ENCODE data around the gene IQCE.

IQCE gene

GRCh38 chr7:2612445-2613097 lies 53.8 kb downstream of the IQCE start:
- TF ChIP-seq ZNF384 (IDR thresholded peaks at IDR 0.05), result no peak
- no peak for TF ChIP-seq NFRKB (IDR thresholded peaks at IDR 0.05)
- no peak for TF ChIP-seq SUZ12 (IDR thresholded peaks at IDR 0.05)
- no peak for TF ChIP-seq CTBP1 (IDR thresholded peaks at IDR 0.05; ENCODE audit: borderline replicate concordance)
- TF ChIP-seq SP1 (IDR thresholded peaks at IDR 0.05), result no peak
- TF ChIP-seq FOXM1 (IDR thresholded peaks at IDR 0.05; ENCODE audit: borderline replicate concordance), result no peak
- no peak for TF ChIP-seq BHLHE40 (IDR thresholded peaks at IDR 0.05; ENCODE audit: borderline replicate concordance)
- no peak for TF ChIP-seq HDGF (IDR thresholded peaks at IDR 0.05; ENCODE audit: borderline replicate concordance)
- no peak for TF ChIP-seq L3MBTL2 (conservative IDR thresholded peaks at IDR 0.05)
- TF ChIP-seq LEF1 (IDR thresholded peaks at IDR 0.05; ENCODE audit: borderline replicate concordance), result no peak
- no peak for TF ChIP-seq PKNOX1 (IDR thresholded peaks at IDR 0.05)
- TF ChIP-seq ELF4 (IDR thresholded peaks at IDR 0.05), result no peak
- no peak for TF ChIP-seq ARNT (IDR thresholded peaks at IDR 0.05)
- no peak for TF ChIP-seq FOXA1 (IDR thresholded peaks at IDR 0.05)
- no peak for TF ChIP-seq FOXK2 (IDR thresholded peaks at IDR 0.05)
- TF ChIP-seq TARDBP (IDR thresholded peaks at IDR 0.05), result no peak
- POLR2A ChIA-PET, result interaction anchor here (2.0 kb wide), 1 partner anchor 19 kb away, joined by 5 read pairs; the partner anchor contains the start of gene TTYH3

GRCh38 chr7:2613098-2613930 lies 54.5 kb downstream of the IQCE start:
- no peak for DNase-seq (ENCODE audit: extremely low spot score)
- CTCF ChIA-PET, result interaction anchor here (0.6 to 1.1 kb wide), 2 partner anchors 15 to 1109 kb away, joined by 3 to 4 read pairs; partner anchors contain the start of gene INTS1
- POLR2A ChIA-PET, result interaction anchor here (2.0 kb wide), 1 partner anchor 18 kb away, joined by 5 read pairs; the partner anchor contains the start of gene TTYH3
- no peak for TF ChIP-seq FOXA1 (IDR thresholded peaks at IDR 0.05)
- no peak for TF ChIP-seq PKNOX1 (IDR thresholded peaks at IDR 0.05)
- no peak for TF ChIP-seq ARNT (IDR thresholded peaks at IDR 0.05)
- TF ChIP-seq ZNF384 (IDR thresholded peaks at IDR 0.05), result no peak
- no peak for TF ChIP-seq BHLHE40 (IDR thresholded peaks at IDR 0.05; ENCODE audit: borderline replicate concordance)
- no peak for TF ChIP-seq CTBP1 (IDR thresholded peaks at IDR 0.05; ENCODE audit: borderline replicate concordance)
- TF ChIP-seq SP1 (IDR thresholded peaks at IDR 0.05), result no peak
- TF ChIP-seq NFRKB (IDR thresholded peaks at IDR 0.05), result no peak
- no peak for TF ChIP-seq TARDBP (IDR thresholded peaks at IDR 0.05)
- no peak for TF ChIP-seq ELF4 (IDR thresholded peaks at IDR 0.05)
- TF ChIP-seq FOXK2 (IDR thresholded peaks at IDR 0.05), result no peak
- TF ChIP-seq FOXM1 (IDR thresholded peaks at IDR 0.05; ENCODE audit: borderline replicate concordance), result no peak
- no peak for TF ChIP-seq L3MBTL2 (conservative IDR thresholded peaks at IDR 0.05)
- no peak for TF ChIP-seq LEF1 (IDR thresholded peaks at IDR 0.05; ENCODE audit: borderline replicate concordance)
- TF ChIP-seq HDGF (IDR thresholded peaks at IDR 0.05; ENCODE audit: borderline replicate concordance), result no peak
- no peak for TF ChIP-seq SUZ12 (IDR thresholded peaks at IDR 0.05)

More at GRCh38 chr7:2612445-2613097, 53.8 kb downstream of the IQCE start:
- no peak for DNase-seq (ENCODE audit: extremely low spot score)
- CTCF ChIA-PET, result interaction anchor here (0.6 to 1.1 kb wide), 2 partner anchors 16 to 1108 kb away, joined by 3 to 4 read pairs; partner anchors contain the start of gene INTS1

- no peak for DNase-seq (ENCODE audit: extremely low spot score)
- POLR2A ChIA-PET, result no interaction called here
Measured at GRCh38 chr7:2613931-2614600, 55.3 kb downstream of the IQCE start.

GRCh38 chr7:2614631-2615330 lies 56.0 kb downstream of the IQCE start:
- TF ChIP-seq SP1 (IDR thresholded peaks at IDR 0.05) (no peak), ELF4 (IDR thresholded peaks at IDR 0.05) (no peak), L3MBTL2 (conservative IDR thresholded peaks at IDR 0.05) (no peak), TARDBP (IDR thresholded peaks at IDR 0.05) (no peak), FOXA1 (IDR thresholded peaks at IDR 0.05) (no peak), BHLHE40 (IDR thresholded peaks at IDR 0.05; ENCODE audit: borderline replicate concordance) (no peak), NFRKB (IDR thresholded peaks at IDR 0.05) (no peak)
- DNase-seq (ENCODE audit: extremely low spot score), result no peak
- POLR2A ChIA-PET, result no interaction called here
- CTCF ChIA-PET, result interaction anchor here (0.6 kb wide), 1 partner anchor 193 kb away, joined by 3 read pairs; no protein-coding TSS in a partner anchor

More at GRCh38 chr7:2613931-2614600, 55.3 kb downstream of the IQCE start:
- TF ChIP-seq ELF4 (IDR thresholded peaks at IDR 0.05) (no peak), SP1 (IDR thresholded peaks at IDR 0.05) (no peak), L3MBTL2 (conservative IDR thresholded peaks at IDR 0.05) (no peak), TARDBP (IDR thresholded peaks at IDR 0.05) (no peak), BHLHE40 (IDR thresholded peaks at IDR 0.05; ENCODE audit: borderline replicate concordance) (no peak), FOXA1 (IDR thresholded peaks at IDR 0.05) (no peak), NFRKB (IDR thresholded peaks at IDR 0.05) (no peak), PKNOX1 (IDR thresholded peaks at IDR 0.05) (no peak), ARNT (IDR thresholded peaks at IDR 0.05) (no peak), LEF1 (IDR thresholded peaks at IDR 0.05; ENCODE audit: borderline replicate concordance) (no peak), CTBP1 (IDR thresholded peaks at IDR 0.05; ENCODE audit: borderline replicate concordance) (no peak), ZNF384 (IDR thresholded peaks at IDR 0.05) (no peak), SUZ12 (IDR thresholded peaks at IDR 0.05) (no peak)
- CTCF ChIA-PET, result interaction anchor here (0.6 kb wide), 1 partner anchor 193 kb away, joined by 3 read pairs; no protein-coding TSS in a partner anchor
